ENCODE measurements around the gene ADSS1.

Gene ADSS1

GRCh38 chr14:104743461-104744380 lies 19.7 kb downstream of the ADSS1 start:
- TF ChIP-seq, protein P1, sequence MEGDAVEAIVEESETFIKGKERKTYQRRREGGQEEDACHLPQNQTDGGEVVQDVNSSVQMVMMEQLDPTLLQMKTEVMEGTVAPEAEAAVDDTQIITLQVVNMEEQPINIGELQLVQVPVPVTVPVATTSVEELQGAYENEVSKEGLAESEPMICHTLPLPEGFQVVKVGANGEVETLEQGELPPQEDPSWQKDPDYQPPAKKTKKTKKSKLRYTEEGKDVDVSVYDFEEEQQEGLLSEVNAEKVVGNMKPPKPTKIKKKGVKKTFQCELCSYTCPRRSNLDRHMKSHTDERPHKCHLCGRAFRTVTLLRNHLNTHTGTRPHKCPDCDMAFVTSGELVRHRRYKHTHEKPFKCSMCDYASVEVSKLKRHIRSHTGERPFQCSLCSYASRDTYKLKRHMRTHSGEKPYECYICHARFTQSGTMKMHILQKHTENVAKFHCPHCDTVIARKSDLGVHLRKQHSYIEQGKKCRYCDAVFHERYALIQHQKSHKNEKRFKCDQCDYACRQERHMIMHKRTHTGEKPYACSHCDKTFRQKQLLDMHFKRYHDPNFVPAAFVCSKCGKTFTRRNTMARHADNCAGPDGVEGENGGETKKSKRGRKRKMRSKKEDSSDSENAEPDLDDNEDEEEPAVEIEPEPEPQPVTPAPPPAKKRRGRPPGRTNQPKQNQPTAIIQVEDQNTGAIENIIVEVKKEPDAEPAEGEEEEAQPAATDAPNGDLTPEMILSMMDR (IDR thresholded peaks at IDR 0.05; ENCODE audit: low read length, missing control alignments): no peak
- H3K4me3 ChIP-seq (replicated peaks; ENCODE audit: low read depth, low read length): no peak overlapping the region
- no peak for DNase-seq (ENCODE audit: low read depth)

DNA sequence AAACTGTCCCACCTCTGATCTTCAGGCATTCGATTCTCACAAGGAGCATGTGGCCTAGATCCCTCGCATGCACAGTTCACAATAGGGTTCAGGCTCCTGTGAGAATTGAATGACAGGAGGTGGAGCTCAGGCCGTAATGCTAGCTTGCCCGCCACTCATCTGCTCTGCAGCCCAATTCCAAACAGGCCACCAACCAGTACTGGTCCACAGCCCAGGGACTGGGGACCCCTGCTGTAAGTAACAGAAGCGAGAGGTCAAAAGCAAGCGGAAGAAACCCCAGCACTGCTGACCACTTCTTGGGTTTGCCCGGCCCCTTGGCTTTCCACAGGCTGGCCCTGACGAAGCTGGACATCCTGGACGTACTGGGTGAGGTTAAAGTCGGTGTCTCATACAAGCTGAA lies 20.5 kb downstream of the ADSS1 start:
- no peak overlapping the region for H3K4me3 ChIP-seq (replicated peaks; ENCODE audit: low read depth, low read length)
- TF ChIP-seq, protein P1 (IDR thresholded peaks at IDR 0.05; ENCODE audit: low read length, missing control alignments): no peak
- no peak for DNase-seq (ENCODE audit: low read depth)

DNA sequence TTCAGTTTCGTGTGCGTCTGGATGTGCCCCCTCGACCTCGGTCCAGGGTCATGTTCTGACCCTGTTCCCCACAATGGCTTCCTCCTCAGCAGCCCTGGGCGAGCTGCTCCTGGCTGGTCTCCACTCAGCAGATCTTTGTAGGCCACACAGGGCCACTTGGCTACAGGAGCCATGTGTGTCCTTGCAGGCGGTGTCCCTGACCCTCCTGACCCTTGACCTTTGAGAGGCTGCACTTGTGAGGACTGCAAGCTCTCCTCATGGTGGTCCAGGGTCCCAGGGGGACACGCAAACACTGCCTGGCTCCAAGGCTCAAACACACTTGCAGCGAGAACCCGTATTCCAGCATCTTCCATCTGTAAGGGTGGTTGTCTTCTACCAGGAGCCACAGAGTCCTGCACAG lies 21.4 kb downstream of the ADSS1 start:
- no peak overlapping the region for H3K4me3 ChIP-seq (replicated peaks; ENCODE audit: low read depth, low read length)
- DNase-seq (ENCODE audit: low read depth): no peak
- TF ChIP-seq, protein P1 (IDR thresholded peaks at IDR 0.05; ENCODE audit: low read length, missing control alignments): no peak

GRCh38 chr14:104746071-104746545 lies 22.1 kb downstream of the ADSS1 start:
- TF ChIP-seq, protein P1 (IDR thresholded peaks at IDR 0.05; ENCODE audit: low read length, missing control alignments): no peak
- DNase-seq (ENCODE audit: low read depth): no peak
- H3K4me3 ChIP-seq (replicated peaks; ENCODE audit: low read depth, low read length): no peak overlapping the region

DNA sequence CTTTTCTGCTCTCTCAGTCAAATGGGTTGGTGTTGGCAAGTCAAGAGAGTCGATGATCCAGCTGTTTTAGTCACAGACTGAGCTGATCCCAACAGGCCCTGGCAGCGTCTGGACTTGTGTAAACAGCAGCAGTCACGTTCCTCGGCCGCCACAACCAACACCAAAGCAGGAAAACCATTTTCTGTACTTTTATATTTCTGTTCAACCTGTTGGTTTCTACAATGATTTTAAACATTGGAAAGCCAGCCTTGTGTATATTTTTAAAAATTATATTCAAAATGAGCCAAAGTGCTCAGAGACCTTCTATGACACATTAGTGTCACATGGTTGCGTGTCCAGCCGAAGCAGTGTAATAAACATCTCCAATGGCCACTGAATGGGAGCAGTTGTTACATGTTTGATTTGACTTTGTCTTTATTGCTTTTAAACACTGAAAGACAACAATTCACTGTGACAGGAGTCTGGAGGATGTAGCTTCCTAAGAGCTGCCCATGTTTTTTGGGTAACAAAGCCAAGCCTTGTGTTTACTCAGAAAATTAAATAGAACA lies 23.0 kb downstream of the ADSS1 start:
- TF ChIP-seq, protein P1 (IDR thresholded peaks at IDR 0.05; ENCODE audit: low read length, missing control alignments): no peak
- no peak for DNase-seq (ENCODE audit: low read depth)
- no peak overlapping the region for H3K4me3 ChIP-seq (replicated peaks; ENCODE audit: low read depth, low read length)

DNA sequence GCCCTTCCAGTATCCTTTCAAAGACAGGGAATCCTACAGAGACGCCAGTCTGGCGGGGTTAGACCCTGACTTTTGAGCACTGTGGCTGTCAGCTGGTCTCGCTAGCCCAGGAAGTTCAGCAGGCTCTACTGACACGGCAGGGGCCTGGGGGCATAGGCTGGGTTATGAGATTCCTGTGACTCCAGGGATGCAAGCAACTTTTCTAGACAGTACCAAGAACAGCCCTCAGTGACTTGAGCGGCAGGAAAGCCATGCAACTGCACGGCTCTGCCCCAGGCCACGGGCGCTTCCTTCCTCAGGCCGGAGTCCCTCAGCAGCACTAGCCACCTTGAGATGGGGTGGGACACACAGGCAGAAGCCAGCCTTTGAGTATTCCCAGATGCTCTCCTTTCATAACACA lies 23.8 kb downstream of the ADSS1 start:
- DNase-seq (ENCODE audit: low read depth): no peak
- TF ChIP-seq, protein P1 (IDR thresholded peaks at IDR 0.05; ENCODE audit: low read length, missing control alignments): no peak
- no peak overlapping the region for H3K4me3 ChIP-seq (replicated peaks; ENCODE audit: low read depth, low read length)

Data from fibroblast of pulmonary artery (primary cell).